C4-2B (cell line): ENCODE data around the gene C20orf141.

ENCODE experiments used
- H3K27ac ChIP-seq: fragments of 450-650 bp; 2 replicates; pipeline ENCODE4 v1.5.1; 2017
- CTCF ChIP-seq: fragments of 450-650 bp; conservative IDR thresholded peaks from 2 replicates; pipeline ENCODE4 v1.5.1; 2017; ENCODE audit warnings: mild to moderate bottlenecking
- ZFX ChIP-seq: fragments of 450-650 bp; IDR thresholded peaks from 2 replicates; pipeline ENCODE4 v1.6.1; 2017

C20orf141 gene

GRCh38 chr20:2864626-2865025 lies 49.8 kb downstream of the C20orf141 start:
- TF ChIP-seq CTCF (no peak), ZFX (no peak)
- H3K27ac ChIP-seq = no peak overlapping the region

GRCh38 chr20:2865101-2865500 lies 50.3 kb downstream of the C20orf141 start:
- no peak for TF ChIP-seq ZFX
- no peak for TF ChIP-seq CTCF
- H3K27ac ChIP-seq = no peak overlapping the region
